HEK293 (cell line): ENCODE results near the gene MRPL54.

Experiments
- KLF10 ChIP-seq: fragments of 450-650 bp; IDR thresholded peaks from 2 replicates; pipeline ENCODE4 v1.5.1; 2018; ENCODE audit warnings: missing biosample characterization, mild to moderate bottlenecking, missing genetic modification characterization
- MYNN ChIP-seq: fragments of 450-650 bp; formaldehyde crosslinking; IDR thresholded peaks from 2 replicates; pipeline ENCODE4 v1.5.1; 2016; ENCODE audit warnings: missing biosample characterization, missing genetic modification characterization, borderline replicate concordance
- SALL2 ChIP-seq: fragments of 450-650 bp; formaldehyde crosslinking; IDR thresholded peaks from 2 replicates; pipeline ENCODE4 v1.5.0; 2017; ENCODE audit warnings: missing biosample characterization, mild to moderate bottlenecking, missing genetic modification characterization, borderline replicate concordance
- SCRT1 ChIP-seq: fragments of 450-650 bp; formaldehyde crosslinking; IDR thresholded peaks from 2 replicates; pipeline ENCODE4 v1.5.1; 2016; ENCODE audit warnings: missing biosample characterization, missing genetic modification characterization, borderline replicate concordance
- SP2 ChIP-seq: fragments of 450-650 bp; formaldehyde crosslinking; IDR thresholded peaks from 2 replicates; pipeline ENCODE4 v1.5.1; 2016; ENCODE audit warnings: missing biosample characterization, missing genetic modification characterization
- ZNF174 ChIP-seq: fragments of 450-650 bp; formaldehyde crosslinking; IDR thresholded peaks from 2 replicates; pipeline ENCODE4 v1.5.0; 2017; ENCODE audit warnings: missing biosample characterization, mild to moderate bottlenecking, missing genetic modification characterization
- ZNF416 ChIP-seq: fragments of 450-650 bp; formaldehyde crosslinking; IDR thresholded peaks from 2 replicates; pipeline ENCODE4 v1.5.1; 2016; ENCODE audit warnings: missing biosample characterization, missing genetic modification characterization
- ZNF629 ChIP-seq: fragments of 450-650 bp; formaldehyde crosslinking; IDR thresholded peaks from 2 replicates; pipeline ENCODE4 v1.5.1; 2017; ENCODE audit warnings: missing biosample characterization, missing genetic modification characterization
- ZNF670 ChIP-seq: fragments of 450-650 bp; formaldehyde crosslinking; IDR thresholded peaks from 2 replicates; pipeline ENCODE4 v1.5.1; 2016; ENCODE audit warnings: missing biosample characterization, missing genetic modification characterization, low read depth
- TF ChIP-seq, protein P1 (sequence below): fragments of 450-650 bp; formaldehyde crosslinking; IDR thresholded peaks from 2 replicates; pipeline ENCODE4 v1.5.1; 2016; ENCODE audit warnings: missing biosample characterization, missing genetic modification characterization
- TF ChIP-seq, protein P2 (sequence below): fragments of 450-650 bp; formaldehyde crosslinking; IDR thresholded peaks from 2 replicates; pipeline ENCODE4 v1.5.1; 2017; ENCODE audit warnings: missing biosample characterization, missing genetic modification characterization
- TF ChIP-seq, protein P3 (sequence below): fragments of 450-650 bp; formaldehyde crosslinking; IDR thresholded peaks from 2 replicates; pipeline ENCODE4 v1.5.1; 2016; ENCODE audit warnings: missing biosample characterization, missing genetic modification characterization
- TF ChIP-seq, protein P4 (sequence below): fragments of 450-650 bp; formaldehyde crosslinking; IDR thresholded peaks from 2 replicates; pipeline ENCODE4 v1.5.1; 2016; ENCODE audit warnings: missing biosample characterization, missing genetic modification characterization
- TF ChIP-seq, protein P5 (sequence below): fragments of 450-650 bp; formaldehyde crosslinking; IDR thresholded peaks from 2 replicates; pipeline ENCODE4 v1.5.1; 2016; ENCODE audit warnings: missing biosample characterization, missing genetic modification characterization

DNA sequence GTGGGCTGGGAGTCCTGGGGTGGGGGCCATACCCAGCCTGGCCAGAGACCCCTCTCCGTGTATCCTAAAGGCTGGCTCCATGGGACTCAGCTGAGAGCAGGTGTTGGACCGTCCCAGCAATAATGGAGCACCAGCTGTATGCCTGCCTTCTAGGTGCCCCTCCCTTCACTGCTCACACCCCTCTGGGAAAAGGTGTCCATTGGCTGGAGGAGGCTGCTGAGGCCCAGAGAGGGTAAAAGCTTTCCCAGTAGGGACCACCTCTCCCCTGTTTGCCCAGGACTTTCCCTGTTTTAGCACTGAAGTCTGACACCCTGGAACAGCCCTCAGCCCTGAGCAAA lies 12.9 kb downstream of the MRPL54 start:
- TF ChIP-seq, protein P1, sequence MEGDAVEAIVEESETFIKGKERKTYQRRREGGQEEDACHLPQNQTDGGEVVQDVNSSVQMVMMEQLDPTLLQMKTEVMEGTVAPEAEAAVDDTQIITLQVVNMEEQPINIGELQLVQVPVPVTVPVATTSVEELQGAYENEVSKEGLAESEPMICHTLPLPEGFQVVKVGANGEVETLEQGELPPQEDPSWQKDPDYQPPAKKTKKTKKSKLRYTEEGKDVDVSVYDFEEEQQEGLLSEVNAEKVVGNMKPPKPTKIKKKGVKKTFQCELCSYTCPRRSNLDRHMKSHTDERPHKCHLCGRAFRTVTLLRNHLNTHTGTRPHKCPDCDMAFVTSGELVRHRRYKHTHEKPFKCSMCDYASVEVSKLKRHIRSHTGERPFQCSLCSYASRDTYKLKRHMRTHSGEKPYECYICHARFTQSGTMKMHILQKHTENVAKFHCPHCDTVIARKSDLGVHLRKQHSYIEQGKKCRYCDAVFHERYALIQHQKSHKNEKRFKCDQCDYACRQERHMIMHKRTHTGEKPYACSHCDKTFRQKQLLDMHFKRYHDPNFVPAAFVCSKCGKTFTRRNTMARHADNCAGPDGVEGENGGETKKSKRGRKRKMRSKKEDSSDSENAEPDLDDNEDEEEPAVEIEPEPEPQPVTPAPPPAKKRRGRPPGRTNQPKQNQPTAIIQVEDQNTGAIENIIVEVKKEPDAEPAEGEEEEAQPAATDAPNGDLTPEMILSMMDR (tag by site-specific recombination): no peak
- TF ChIP-seq ZNF416 (tag by site-specific recombination): no peak
- TF ChIP-seq, protein P2, sequence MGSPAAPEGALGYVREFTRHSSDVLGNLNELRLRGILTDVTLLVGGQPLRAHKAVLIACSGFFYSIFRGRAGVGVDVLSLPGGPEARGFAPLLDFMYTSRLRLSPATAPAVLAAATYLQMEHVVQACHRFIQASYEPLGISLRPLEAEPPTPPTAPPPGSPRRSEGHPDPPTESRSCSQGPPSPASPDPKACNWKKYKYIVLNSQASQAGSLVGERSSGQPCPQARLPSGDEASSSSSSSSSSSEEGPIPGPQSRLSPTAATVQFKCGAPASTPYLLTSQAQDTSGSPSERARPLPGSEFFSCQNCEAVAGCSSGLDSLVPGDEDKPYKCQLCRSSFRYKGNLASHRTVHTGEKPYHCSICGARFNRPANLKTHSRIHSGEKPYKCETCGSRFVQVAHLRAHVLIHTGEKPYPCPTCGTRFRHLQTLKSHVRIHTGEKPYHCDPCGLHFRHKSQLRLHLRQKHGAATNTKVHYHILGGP (tag by site-specific recombination): no peak
- no peak for TF ChIP-seq KLF10
- TF ChIP-seq, protein P3, sequence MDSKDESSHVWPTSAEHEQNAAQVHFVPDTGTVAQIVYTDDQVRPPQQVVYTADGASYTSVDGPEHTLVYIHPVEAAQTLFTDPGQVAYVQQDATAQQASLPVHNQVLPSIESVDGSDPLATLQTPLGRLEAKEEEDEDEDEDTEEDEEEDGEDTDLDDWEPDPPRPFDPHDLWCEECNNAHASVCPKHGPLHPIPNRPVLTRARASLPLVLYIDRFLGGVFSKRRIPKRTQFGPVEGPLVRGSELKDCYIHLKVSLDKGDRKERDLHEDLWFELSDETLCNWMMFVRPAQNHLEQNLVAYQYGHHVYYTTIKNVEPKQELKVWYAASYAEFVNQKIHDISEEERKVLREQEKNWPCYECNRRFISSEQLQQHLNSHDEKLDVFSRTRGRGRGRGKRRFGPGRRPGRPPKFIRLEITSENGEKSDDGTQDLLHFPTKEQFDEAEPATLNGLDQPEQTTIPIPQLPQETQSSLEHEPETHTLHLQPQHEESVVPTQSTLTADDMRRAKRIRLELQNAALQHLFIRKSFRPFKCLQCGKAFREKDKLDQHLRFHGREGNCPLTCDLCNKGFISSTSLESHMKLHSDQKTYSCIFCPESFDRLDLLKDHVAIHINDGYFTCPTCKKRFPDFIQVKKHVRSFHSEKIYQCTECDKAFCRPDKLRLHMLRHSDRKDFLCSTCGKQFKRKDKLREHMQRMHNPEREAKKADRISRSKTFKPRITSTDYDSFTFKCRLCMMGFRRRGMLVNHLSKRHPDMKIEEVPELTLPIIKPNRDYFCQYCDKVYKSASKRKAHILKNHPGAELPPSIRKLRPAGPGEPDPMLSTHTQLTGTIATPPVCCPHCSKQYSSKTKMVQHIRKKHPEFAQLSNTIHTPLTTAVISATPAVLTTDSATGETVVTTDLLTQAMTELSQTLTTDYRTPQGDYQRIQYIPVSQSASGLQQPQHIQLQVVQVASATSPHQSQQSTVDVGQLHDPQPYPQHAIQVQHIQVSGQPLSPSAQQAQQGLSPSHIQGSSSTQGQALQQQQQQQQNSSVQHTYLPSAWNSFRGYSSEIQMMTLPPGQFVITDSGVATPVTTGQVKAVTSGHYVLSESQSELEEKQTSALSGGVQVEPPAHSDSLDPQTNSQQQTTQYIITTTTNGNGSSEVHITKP (tag by site-specific recombination): no peak
- TF ChIP-seq SCRT1 (tag by site-specific recombination): no peak
- TF ChIP-seq ZNF670 (tag by site-specific recombination): no peak
- TF ChIP-seq ZNF174 (tag by site-specific recombination): no peak
- TF ChIP-seq, protein P4, sequence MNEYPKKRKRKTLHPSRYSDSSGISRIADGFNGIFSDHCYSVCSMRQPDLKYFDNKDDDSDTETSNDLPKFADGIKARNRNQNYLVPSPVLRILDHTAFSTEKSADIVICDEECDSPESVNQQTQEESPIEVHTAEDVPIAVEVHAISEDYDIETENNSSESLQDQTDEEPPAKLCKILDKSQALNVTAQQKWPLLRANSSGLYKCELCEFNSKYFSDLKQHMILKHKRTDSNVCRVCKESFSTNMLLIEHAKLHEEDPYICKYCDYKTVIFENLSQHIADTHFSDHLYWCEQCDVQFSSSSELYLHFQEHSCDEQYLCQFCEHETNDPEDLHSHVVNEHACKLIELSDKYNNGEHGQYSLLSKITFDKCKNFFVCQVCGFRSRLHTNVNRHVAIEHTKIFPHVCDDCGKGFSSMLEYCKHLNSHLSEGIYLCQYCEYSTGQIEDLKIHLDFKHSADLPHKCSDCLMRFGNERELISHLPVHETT: no peak
- TF ChIP-seq, protein P5, sequence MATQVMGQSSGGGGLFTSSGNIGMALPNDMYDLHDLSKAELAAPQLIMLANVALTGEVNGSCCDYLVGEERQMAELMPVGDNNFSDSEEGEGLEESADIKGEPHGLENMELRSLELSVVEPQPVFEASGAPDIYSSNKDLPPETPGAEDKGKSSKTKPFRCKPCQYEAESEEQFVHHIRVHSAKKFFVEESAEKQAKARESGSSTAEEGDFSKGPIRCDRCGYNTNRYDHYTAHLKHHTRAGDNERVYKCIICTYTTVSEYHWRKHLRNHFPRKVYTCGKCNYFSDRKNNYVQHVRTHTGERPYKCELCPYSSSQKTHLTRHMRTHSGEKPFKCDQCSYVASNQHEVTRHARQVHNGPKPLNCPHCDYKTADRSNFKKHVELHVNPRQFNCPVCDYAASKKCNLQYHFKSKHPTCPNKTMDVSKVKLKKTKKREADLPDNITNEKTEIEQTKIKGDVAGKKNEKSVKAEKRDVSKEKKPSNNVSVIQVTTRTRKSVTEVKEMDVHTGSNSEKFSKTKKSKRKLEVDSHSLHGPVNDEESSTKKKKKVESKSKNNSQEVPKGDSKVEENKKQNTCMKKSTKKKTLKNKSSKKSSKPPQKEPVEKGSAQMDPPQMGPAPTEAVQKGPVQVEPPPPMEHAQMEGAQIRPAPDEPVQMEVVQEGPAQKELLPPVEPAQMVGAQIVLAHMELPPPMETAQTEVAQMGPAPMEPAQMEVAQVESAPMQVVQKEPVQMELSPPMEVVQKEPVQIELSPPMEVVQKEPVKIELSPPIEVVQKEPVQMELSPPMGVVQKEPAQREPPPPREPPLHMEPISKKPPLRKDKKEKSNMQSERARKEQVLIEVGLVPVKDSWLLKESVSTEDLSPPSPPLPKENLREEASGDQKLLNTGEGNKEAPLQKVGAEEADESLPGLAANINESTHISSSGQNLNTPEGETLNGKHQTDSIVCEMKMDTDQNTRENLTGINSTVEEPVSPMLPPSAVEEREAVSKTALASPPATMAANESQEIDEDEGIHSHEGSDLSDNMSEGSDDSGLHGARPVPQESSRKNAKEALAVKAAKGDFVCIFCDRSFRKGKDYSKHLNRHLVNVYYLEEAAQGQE (tag by site-specific recombination): no peak
- TF ChIP-seq SALL2 (tag by site-specific recombination): no peak
- no peak for TF ChIP-seq MYNN (tag by site-specific recombination)
- TF ChIP-seq ZNF629: no peak
- TF ChIP-seq SP2 (tag by site-specific recombination): no peak
